SK-N-SH (cell line): ENCODE results near the gene MRPL14. TPM values are rescaled to one million over a fixed set of nuclear protein-coding genes. Genes with fewer than 3 reads are reported as not detected.
A peak's percentile ranks its signal among the peaks of the same experiment; 100 is the strongest.

Source experiments
- CTCF ChIA-PET: fragments of 300-600, 350-600 bp; formaldehyde crosslinking; extraction: SDS; loops from one replicate; lab custom pipeline; 2021; lab: Yijun Ruan, JAX
- POLR2A ChIA-PET: fragments of 350-600 bp; sonication (Branson Sonifier 250); formaldehyde crosslinking; extraction: SDS; loops from one replicate; lab custom pipeline; 2020; ENCODE audit warnings: antibody characterized with exemption, inconsistent platforms; lab: Yijun Ruan, JAX
- DNase-seq: peaks from one replicate; pipeline ENCODE4 v3.0.0; 2012
- H2AFZ ChIP-seq: fragments of 200-600 bp; sonication (generic); 2 replicates; pipeline ENCODE4 v1.8.1; 2016; ENCODE audit warnings: antibody characterized with exemption, mild to moderate bottlenecking, low read depth
- H3F3A ChIP-seq: fragments of 200-600 bp; sonication (generic); replicated peaks from 2 replicates; pipeline ENCODE3; 2016; ENCODE audit warnings: antibody characterized with exemption, mild to moderate bottlenecking; ENCODE audit not compliant: insufficient read depth
- H3K27ac ChIP-seq, 2 experiments: fragments of 200-500 bp in 1 of 2; fragments of 200-600 bp in 1 of 2; sonication (Bioruptor generic) in 1 of 2; sonication (generic), shearing (Covaris generic) in 1 of 2; 2 replicates each; pipeline versions ENCODE4 v1.5.1 to v1.6.1; 2014 to 2016; ENCODE audit warnings: low read depth in 2 of 2, inconsistent platforms in 1 of 2, low read length in 1 of 2, mild to moderate bottlenecking in 1 of 2, mixed read lengths in 1 of 2
- H3K27me3 ChIP-seq: fragments of 200-600 bp; sonication (generic), shearing (Covaris generic); 2 replicates; pipeline ENCODE4 v1.6.1; 2016; ENCODE audit warnings: mixed run types; ENCODE audit not compliant: insufficient read depth
- H3K36me3 ChIP-seq, 2 experiments: fragments of 200-500 bp in 1 of 2; fragments of 200-600 bp in 1 of 2; sonication (Bioruptor generic) in 1 of 2; sonication (generic) in 1 of 2; replicated peaks in 1 of 2; 2 replicates each; pipeline versions ENCODE3 to v1.5.1; 2014 to 2016; ENCODE audit warnings: low read length in 1 of 2, mild to moderate bottlenecking in 1 of 2; ENCODE audit not compliant: insufficient read depth in 2 of 2, control insufficient read depth in 1 of 2
- H3K4me1 ChIP-seq, 2 experiments: fragments of 200-500 bp in 1 of 2; fragments of 200-600 bp in 1 of 2; sonication (Bioruptor generic) in 1 of 2; sonication (generic), shearing (Covaris generic) in 1 of 2; 2 replicates each; pipeline versions ENCODE4 v1.5.1 to v1.6.1; 2014 to 2016; ENCODE audit warnings: low read depth in 1 of 2, low read length in 1 of 2, mixed run types in 1 of 2; ENCODE audit not compliant: insufficient read depth in 2 of 2, control insufficient read depth in 1 of 2
- H3K4me2 ChIP-seq: fragments of 200-600 bp; sonication (generic), shearing (Covaris generic); 2 replicates; pipeline ENCODE4 v1.6.1; 2017; ENCODE audit warnings: mixed run types
- H3K4me3 ChIP-seq, 2 experiments: fragments of 200-500 bp in 1 of 2; fragments of 200-600 bp in 1 of 2; sonication (Bioruptor generic) in 1 of 2; sonication (generic), shearing (Covaris generic) in 1 of 2; 2 replicates each; pipeline versions ENCODE4 v1.5.1 to v1.8.1; 2014 to 2016; ENCODE audit warnings: low read depth in 2 of 2, inconsistent platforms in 1 of 2, low read length in 1 of 2, mild to moderate bottlenecking in 1 of 2, mixed read lengths in 1 of 2, moderate library complexity in 1 of 2
- H3K79me2 ChIP-seq: fragments of 200-600 bp; sonication (generic); 2 replicates; pipeline ENCODE4 v1.8.1; 2017; ENCODE audit warnings: mild to moderate bottlenecking; ENCODE audit not compliant: insufficient read depth
- H3K9ac ChIP-seq: fragments of 200-600 bp; sonication (generic); 2 replicates; pipeline ENCODE4 v1.6.1; 2017; ENCODE audit warnings: mixed run types
- H3K9me2 ChIP-seq: fragments of 200-600 bp; sonication (generic); 2 replicates; pipeline ENCODE4 v1.6.1; 2017; ENCODE audit warnings: mixed run types
- H3K9me3 ChIP-seq: fragments of 200-600 bp; sonication (generic); 2 replicates; pipeline ENCODE4 v1.6.1; 2017; ENCODE audit warnings: mixed run types, mild to moderate bottlenecking, moderate library complexity
- H4K20me1 ChIP-seq: fragments of 200-600 bp; sonication (generic); 2 replicates; pipeline ENCODE4 v1.6.1; 2017; ENCODE audit warnings: mild to moderate bottlenecking, mixed run types; ENCODE audit not compliant: insufficient read depth
- CHD2 ChIP-seq: fragments of 150-350 bp; IDR thresholded peaks from 2 replicates; pipeline ENCODE4 v1.6.1; 2018; ENCODE audit warnings: low read length; ENCODE audit not compliant: partially characterized antibody
- EZH2phosphoT487 ChIP-seq: fragments of 200-600 bp; sonication (generic); IDR thresholded peaks from 2 replicates; pipeline ENCODE4 v1.6.1; 2017; ENCODE audit warnings: low read depth, mixed run types, mild to moderate bottlenecking, antibody characterized with exemption, moderate library complexity, borderline replicate concordance
- FOXM1 ChIP-seq: IDR thresholded peaks from 2 replicates; pipeline ENCODE4 v1.4.0; 2012; ENCODE audit warnings: low read depth, mild to moderate bottlenecking
- RXRA ChIP-seq: IDR thresholded peaks from 2 replicates; pipeline ENCODE4 v1.4.0; 2012; ENCODE audit warnings: low read depth, mild to moderate bottlenecking, borderline replicate concordance
- USF1 ChIP-seq: IDR thresholded peaks from 2 replicates; pipeline ENCODE4 v1.4.0; 2012; ENCODE audit warnings: low read depth, borderline replicate concordance
- ZBTB33 ChIP-seq: IDR thresholded peaks from 2 replicates; pipeline ENCODE4 v1.4.0; 2012; ENCODE audit warnings: low read depth, borderline replicate concordance
- whole genome bisulfite sequencing: methylation state at CpG from one replicate; pipeline ENCODE4 v1.1.6; 2017; ENCODE audit warnings: low lambda C conversion rate; 5-methylcytosine and 5-hydroxymethylcytosine counted together
- polyA plus RNA-seq, 3 experiments: library from polyadenylated mRNA; depleted of rRNA; stranded (reverse); fragments of >200 nt; gene quantifications; 2 replicates each; pipeline ENCODE4 v1.2.3, GENCODE V29; 2012

The MRPL14 gene
- polyA plus RNA-seq, 1 of the 3 experiments (the other 2 are of a cell fraction) = 97.0 TPM

GRCh38 chr6:44119704-44120262 lies 7.5 kb downstream of the MRPL14 start:
- no peak overlapping the region for H3K9ac ChIP-seq
- no peak for TF ChIP-seq FOXM1
- TF ChIP-seq CHD2 = no peak
- TF ChIP-seq ZBTB33 = no peak
- no peak for TF ChIP-seq RXRA
- no peak for TF ChIP-seq USF1
- H3K9me2 ChIP-seq = no peaks in the 10 kb centered on the region
- ChIA-PET CTCF (no interaction called here), POLR2A (no interaction called here)
- H3F3A ChIP-seq = peaks cover 19% of the 10 kb centered on the region
- peaks cover 55% of the 10 kb centered on the region for H4K20me1 ChIP-seq
- H3K27ac ChIP-seq = no peak overlapping the region
- H2AFZ ChIP-seq = no peak overlapping the region
- peaks cover 26 to 60% of the 10 kb centered on the region in 2 experiments; a peak in 3 of 4 replicates for H3K4me1 ChIP-seq
- WGBS = 87% methylated on average over 5 of the region's 5 CpGs
- peaks cover 6% of the 10 kb centered on the region in 2 experiments for H3K36me3 ChIP-seq
- H3K4me3 ChIP-seq = no peak overlapping the region
- peaks cover 94% of the 10 kb centered on the region for H3K79me2 ChIP-seq
- H3K4me2 ChIP-seq = no peak overlapping the region
- no peak for DNase-seq
- no peaks in the 10 kb centered on the region for H3K9me3 ChIP-seq
- no peaks in the 10 kb centered on the region for H3K27me3 ChIP-seq

GRCh38 chr6:44117397-44118128 lies 9.7 kb downstream of the MRPL14 start:
- no peak for TF ChIP-seq EZH2phosphoT487
- H3K4me1 ChIP-seq = peaks cover 20 to 38% of the 10 kb centered on the region in 2 experiments; a peak in 2 of 4 replicates
- H3K9ac ChIP-seq = no peak overlapping the region
- H3K79me2 ChIP-seq = peaks cover 84% of the 10 kb centered on the region
- no peaks in the 10 kb centered on the region for H3K9me3 ChIP-seq
- H3F3A ChIP-seq = peaks cover 7% of the 10 kb centered on the region
- peak overlapping the region in 1 of 2 experiments; percentile 77; a peak in 3 of 4 replicates for H3K27ac ChIP-seq
- H2AFZ ChIP-seq = no peak overlapping the region
- H3K4me2 ChIP-seq = peak overlapping the region; percentile 66
- no peaks in the 10 kb centered on the region for H3K27me3 ChIP-seq
- peaks cover 7 to 15% of the 10 kb centered on the region in 2 experiments for H3K36me3 ChIP-seq
- ChIA-PET POLR2A (interaction anchor here (1.3 kb wide), 1 partner anchor 129 kb away, joined by 5 read pairs; the partner anchor contains the start of gene HSP90AB1), CTCF (interaction anchor here (0.8 to 12.1 kb wide), 9 partner anchors 17 to 187 kb away, joined by 3 to 103 read pairs (median 4); no protein-coding TSS in a partner anchor)
- peaks cover 32% of the 10 kb centered on the region for H4K20me1 ChIP-seq
- no peaks in the 10 kb centered on the region for H3K9me2 ChIP-seq
- 86% methylated on average over 6 of the region's 6 CpGs for WGBS
- no peak for DNase-seq
- no peak overlapping the region for H3K4me3 ChIP-seq
